Mucosa of descending colon (tissue), 3 donors: ENCODE data around the gene BMP2K. TPM values are rescaled to one million over a fixed set of nuclear protein-coding genes. Genes with fewer than 3 reads are reported as not detected.
A peak's percentile ranks its signal among the peaks of the same experiment; 100 is the strongest.

Experiments used
- ATAC-seq: fragments of 200-7000 bp; cut with Tn5 transposase; one replicate; pipeline ENCODE4 v1.9.1; 2020; ENCODE audit warnings: mild to moderate bottlenecking, moderate library complexity
- DNase-seq, 3 donors: peaks; one replicate each; pipeline ENCODE4 v3.0.0-alpha.2; 2020
- H3K36me3 ChIP-seq: fragments of 200-600 bp; one replicate; pipeline ENCODE4 v1.8.0; 2021; ENCODE audit warnings: low read depth, mild to moderate bottlenecking
- H3K4me1 ChIP-seq: fragments of 200-600 bp; one replicate; pipeline ENCODE4 v1.8.0; 2021; ENCODE audit warnings: low read depth, mild to moderate bottlenecking
- H3K4me3 ChIP-seq: fragments of 200-600 bp; one replicate; pipeline ENCODE4 v1.8.0; 2021; ENCODE audit warnings: mild to moderate bottlenecking
- H3K9me3 ChIP-seq: fragments of 200-600 bp; one replicate; pipeline ENCODE4 v1.8.0; 2021; ENCODE audit warnings: mild to moderate bottlenecking
- intact Hi-C, 2 donors: fragments of 100-400 bp; cut with DNase I in 1 of 2; cut with micrococcal nuclease in 1 of 2; formaldehyde crosslinking; loops; one replicate each; pipeline versions ENCODE4 v1.11.0 to v1.11.1; 2022; cut with DNase I, micrococcal nuclease
- total RNA-seq, 3 donors: library from RNA; stranded (reverse); fragmentation: NEBNext Ultra II Directional in 2 of 3; extraction: Animal tissue kit (Norgen Biotek cat#: 25700) in 2 of 3; gene quantifications; one replicate each; pipeline versions ENCODE4 v1.2.1 to v1.2.4, GENCODE V29; 2021 to 2023
- TF ChIP-seq, protein P1 (sequence below): fragments of 200-600 bp; IDR thresholded peaks from one replicate; pipeline ENCODE4 v1.8.0; 2022; ENCODE audit warnings: antibody characterized with exemption, mild to moderate bottlenecking
- donor health status: DM: no; HTN: no; CAD: no; lungs with moderate emphysema.
- donor health status: DM: no; HTN: no; CAD: no.
- donor health status: DM: no; HTN: yes; CAD: no.

Gene BMP2K
- total RNA-seq, 3 donors from 2014 or later = 42.5 to 77.1 (median 67.5) TPM

GRCh38 chr4:78930016-78930629, 154.0 kb downstream of the BMP2K start:
- DNase-seq (no peak), ATAC-seq (no peak)
- TF ChIP-seq, protein P1, sequence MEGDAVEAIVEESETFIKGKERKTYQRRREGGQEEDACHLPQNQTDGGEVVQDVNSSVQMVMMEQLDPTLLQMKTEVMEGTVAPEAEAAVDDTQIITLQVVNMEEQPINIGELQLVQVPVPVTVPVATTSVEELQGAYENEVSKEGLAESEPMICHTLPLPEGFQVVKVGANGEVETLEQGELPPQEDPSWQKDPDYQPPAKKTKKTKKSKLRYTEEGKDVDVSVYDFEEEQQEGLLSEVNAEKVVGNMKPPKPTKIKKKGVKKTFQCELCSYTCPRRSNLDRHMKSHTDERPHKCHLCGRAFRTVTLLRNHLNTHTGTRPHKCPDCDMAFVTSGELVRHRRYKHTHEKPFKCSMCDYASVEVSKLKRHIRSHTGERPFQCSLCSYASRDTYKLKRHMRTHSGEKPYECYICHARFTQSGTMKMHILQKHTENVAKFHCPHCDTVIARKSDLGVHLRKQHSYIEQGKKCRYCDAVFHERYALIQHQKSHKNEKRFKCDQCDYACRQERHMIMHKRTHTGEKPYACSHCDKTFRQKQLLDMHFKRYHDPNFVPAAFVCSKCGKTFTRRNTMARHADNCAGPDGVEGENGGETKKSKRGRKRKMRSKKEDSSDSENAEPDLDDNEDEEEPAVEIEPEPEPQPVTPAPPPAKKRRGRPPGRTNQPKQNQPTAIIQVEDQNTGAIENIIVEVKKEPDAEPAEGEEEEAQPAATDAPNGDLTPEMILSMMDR = no peak
- H3K4me1 ChIP-seq = no peaks in the 10 kb centered on the region
- no peak overlapping the region for H3K4me3 ChIP-seq
- intact Hi-C loops = no loop called here
- no peaks in the 10 kb centered on the region for H3K36me3 ChIP-seq
- no peaks in the 10 kb centered on the region for H3K9me3 ChIP-seq

DNA sequence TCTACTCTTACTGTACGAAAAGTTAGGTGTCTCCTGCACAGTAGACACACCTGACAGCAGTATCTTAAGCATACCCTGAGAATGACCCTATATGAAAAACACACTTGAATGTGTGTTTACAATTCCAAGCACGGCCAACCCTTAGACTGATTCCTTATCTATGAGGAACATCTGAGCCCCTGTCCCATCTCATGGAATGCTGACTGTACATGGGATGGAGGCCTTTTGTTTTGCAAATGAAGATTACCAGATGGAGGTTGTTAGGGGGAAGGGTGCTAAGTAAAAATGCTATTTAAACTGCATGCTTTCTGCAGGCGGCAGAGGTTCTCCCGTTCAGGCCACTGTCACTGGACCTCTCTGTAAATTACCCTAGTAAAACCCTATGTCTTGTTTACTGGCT, 160.8 kb downstream of the BMP2K start:
- intact Hi-C loops = no loop called here
- H3K4me3 ChIP-seq = no peak overlapping the region
- H3K36me3 ChIP-seq = no peaks in the 10 kb centered on the region
- DNase-seq = no peak
- TF ChIP-seq, protein P1 = no peak
- H3K4me1 ChIP-seq = no peaks in the 10 kb centered on the region
- ATAC-seq = no peak
- no peaks in the 10 kb centered on the region for H3K9me3 ChIP-seq

DNA sequence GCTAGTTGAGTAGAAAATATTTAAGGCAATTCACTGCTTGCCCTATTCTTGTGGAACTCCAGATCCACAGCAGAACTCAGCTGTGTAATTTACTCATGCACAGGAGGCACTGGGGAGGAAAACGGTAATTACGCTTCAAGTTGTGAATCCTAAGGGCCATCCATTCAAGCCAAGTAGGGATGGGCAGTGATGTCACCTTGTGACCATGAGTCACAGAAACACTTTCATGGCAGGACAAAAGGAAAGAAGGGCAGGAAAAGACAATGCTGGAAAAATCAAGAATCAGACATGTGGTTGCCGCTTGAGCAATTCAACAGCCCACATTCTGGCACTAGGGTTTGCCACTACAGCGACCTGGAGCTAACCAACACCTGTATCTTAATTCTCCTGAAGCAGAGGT, 161.7 kb downstream of the BMP2K start:
- no peak for DNase-seq
- Histone ChIP-seq H3K4me3 (no peak overlapping the region), H3K36me3 (no peaks in the 10 kb centered on the region), H3K9me3 (no peaks in the 10 kb centered on the region), H3K4me1 (no peaks in the 10 kb centered on the region)
- intact Hi-C loops = no loop called here
- ATAC-seq = no peak
- TF ChIP-seq, protein P1 = no peak

DNA sequence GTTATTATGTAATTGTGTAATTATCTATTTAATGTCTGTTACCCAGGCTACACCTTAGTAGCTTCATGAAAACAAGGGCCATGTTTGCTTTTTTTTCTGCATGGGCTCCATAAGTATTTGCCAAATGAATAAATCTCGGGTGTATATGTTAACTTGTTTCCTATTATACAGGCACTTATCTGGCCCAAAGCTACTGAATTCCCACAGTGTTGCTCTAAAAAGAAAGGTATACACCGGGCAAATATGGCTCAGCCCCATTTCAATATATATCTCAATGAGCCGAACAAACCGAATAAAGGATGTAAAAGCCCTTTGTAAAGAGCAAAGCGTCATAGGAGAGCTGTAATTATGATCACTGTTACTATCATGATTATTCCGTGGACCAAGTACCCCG, 162.3 kb downstream of the BMP2K start:
- no peaks in the 10 kb centered on the region for H3K4me1 ChIP-seq
- H3K36me3 ChIP-seq = no peaks in the 10 kb centered on the region
- no peak for ATAC-seq
- DNase-seq = no peak
- intact Hi-C loops = no loop called here
- H3K4me3 ChIP-seq = no peak overlapping the region
- H3K9me3 ChIP-seq = no peaks in the 10 kb centered on the region
- TF ChIP-seq, protein P1 = no peak

DNA sequence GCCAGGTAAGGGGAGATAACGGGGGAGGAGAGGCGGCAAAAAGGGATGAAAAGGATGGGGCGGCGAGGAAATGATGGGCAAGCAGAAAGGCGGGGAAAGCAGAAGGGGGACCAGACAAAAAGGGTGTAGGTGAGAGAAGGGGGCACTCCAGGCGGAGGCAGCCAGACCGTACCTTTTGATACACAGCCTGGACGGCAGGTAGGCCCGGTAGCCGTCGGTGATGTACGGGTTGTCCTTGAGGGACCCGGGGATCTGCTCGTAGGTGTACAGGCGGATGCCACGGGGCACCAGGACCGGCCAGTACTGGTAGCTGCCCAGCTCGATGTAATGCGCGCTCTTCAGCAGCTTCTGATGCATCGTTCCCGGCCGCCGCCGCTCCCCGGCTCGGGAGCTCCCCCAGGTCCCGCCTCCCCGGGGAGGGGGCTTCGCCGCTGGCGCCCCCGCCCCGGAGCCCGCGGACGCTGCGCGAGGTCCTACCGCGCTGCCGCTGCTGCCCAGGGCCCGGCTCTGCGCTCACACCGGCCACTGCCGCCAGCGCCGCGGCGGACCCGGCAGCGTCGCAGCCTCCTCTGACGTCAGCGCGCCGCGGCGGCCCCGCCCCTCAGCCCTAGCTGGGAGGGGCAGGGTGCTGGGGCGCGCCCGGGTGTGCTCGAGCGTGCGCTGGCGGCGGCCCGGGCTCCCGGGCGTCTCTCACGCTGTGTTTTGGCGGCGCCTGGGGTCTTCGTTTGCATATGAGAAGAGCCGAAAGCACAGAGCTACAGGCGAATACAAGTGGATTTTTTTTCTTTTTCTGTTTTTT, 162.9 kb downstream of the BMP2K start, which contains the start of gene PAQR3:
TSS of gene PAQR3 (minus strand) at position 571 of the 799 bp plus-strand sequence. CDS start at position 357, 214 bp downstream.
- TF ChIP-seq, protein P1 = no peak
- intact Hi-C loops = no loop called here
- DNase-seq (peak; percentile 90 to 93 (median 91)), ATAC-seq (peak; percentile 99)
- H3K4me3 ChIP-seq = peak within 1 kb of the TSS; percentile 69
- no peaks in the 10 kb centered on the region for H3K36me3 ChIP-seq
- H3K4me1 ChIP-seq = no peaks in the 10 kb centered on the region
- H3K9me3 ChIP-seq = no peaks in the 10 kb centered on the region
